Measurements from ENCODE around the gene PAK2. TPM values are rescaled to one million over a fixed set of nuclear protein-coding genes. Genes with fewer than 3 reads are reported as not detected.
"Not testable (repeated sequence)": the region's sequence is repeated elsewhere in the genome, so short reads cannot be mapped to it uniquely, and the experiment has no call there.

PAK2 gene
- total RNA-seq, 1 experiment from 2014 or later = 32.6 TPM

- Histone ChIP-seq H4K20me1 (ENCODE audit: low read length) (no peaks in the 10 kb centered on the region), H3K36me3 (ENCODE audit: low read depth, low read length) (peaks cover 34% of the 10 kb centered on the region), H3K9me3 (ENCODE audit: low read length) (no peaks in the 10 kb centered on the region), H3K4me2 (ENCODE audit: low read length) (no peak overlapping the region), H3K4me1 (ENCODE audit: insufficient read depth, low read length) (peaks cover 12% of the 10 kb centered on the region; the same call in 1 of the 2 replicates), H3K4me3 (ENCODE audit: low read length) (no peak overlapping the region), H2AFZ (ENCODE audit: low read length) (no peak overlapping the region), H3K9me2 (replicated peaks; ENCODE audit: low read length) (no peaks in the 10 kb centered on the region), H3K27ac (ENCODE audit: low read length) (no peak overlapping the region), H3F3A (ENCODE audit: low read length, unreplicated experiment) (no peaks in the 10 kb centered on the region), H3K9ac (ENCODE audit: low read length) (no peak overlapping the region), H3K79me2 (ENCODE audit: low read length) (no peaks in the 10 kb centered on the region), H3K27me3 (ENCODE audit: low read length) (no peaks in the 10 kb centered on the region)
- ChIA-PET POLR2A (ENCODE audit: unreplicated experiment) (no interaction called here), CTCF (no interaction called here)
- no peak for DNase-seq
- intact Hi-C loops (cut with micrococcal nuclease) = no loop called here
- no TSS peak for BruUV-seq (replicated peaks)
- TF ChIP-seq CTCF (conservative IDR thresholded peaks at IDR 0.05; ENCODE audit: low read depth, low read length) (no peak), EZH2 (IDR thresholded peaks at IDR 0.05; ENCODE audit: low read length, unreplicated experiment) (no peak), EZH2phosphoT487 (IDR thresholded peaks at IDR 0.05; ENCODE audit: borderline replicate concordance, low read length) (no peak)
- no peak for ATAC-seq
Observed at GRCh38 chr3:196812853-196813252, 73.2 kb downstream of the PAK2 start.

DNA sequence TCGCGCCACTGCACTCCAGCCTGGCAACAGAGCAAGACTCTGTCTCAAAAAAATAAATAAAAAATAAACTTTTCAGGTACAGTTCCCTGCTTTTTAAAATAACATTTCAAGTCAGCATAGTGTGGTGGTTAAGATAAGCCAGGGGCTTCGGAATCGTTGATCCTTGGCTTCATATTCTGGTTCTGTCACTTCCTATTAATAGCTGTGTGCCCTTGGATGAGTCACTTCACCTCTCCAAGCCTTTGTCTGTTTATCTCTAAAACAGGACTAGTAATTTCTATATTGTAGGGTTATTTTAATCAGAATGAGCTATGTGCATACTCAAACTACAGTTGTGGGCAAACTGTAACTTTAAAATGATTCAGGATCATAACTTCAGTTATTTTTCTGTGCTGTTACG is 74.2 kb downstream of the PAK2 start:
- TF ChIP-seq EZH2phosphoT487 (IDR thresholded peaks at IDR 0.05; ENCODE audit: borderline replicate concordance, low read length) (no peak), CTCF (conservative IDR thresholded peaks at IDR 0.05; ENCODE audit: low read depth, low read length) (no peak), EZH2 (IDR thresholded peaks at IDR 0.05; ENCODE audit: low read length, unreplicated experiment) (no peak)
- H3K4me1 ChIP-seq (ENCODE audit: insufficient read depth, low read length) = peaks cover 12% of the 10 kb centered on the region; the same call in 1 of the 2 replicates
- CTCF ChIA-PET = interaction anchor here (0.5 kb wide), 1 partner anchor 57 kb away, joined by 3 read pairs; no protein-coding TSS in a partner anchor
- no peak overlapping the region for H3K9ac ChIP-seq (ENCODE audit: low read length)
- intact Hi-C loops (cut with micrococcal nuclease) = no loop called here
- no peak overlapping the region for H2AFZ ChIP-seq (ENCODE audit: low read length)
- peak; percentile 35; the same call in 1 of the 2 replicates for ATAC-seq
- peaks cover 43% of the 10 kb centered on the region for H3K36me3 ChIP-seq (ENCODE audit: low read depth, low read length)
- no peaks in the 10 kb centered on the region for H3K9me3 ChIP-seq (ENCODE audit: low read length)
- no peaks in the 10 kb centered on the region for H3K79me2 ChIP-seq (ENCODE audit: low read length)
- H3K4me3 ChIP-seq (ENCODE audit: low read length) = no peak overlapping the region
- H3F3A ChIP-seq (ENCODE audit: low read length, unreplicated experiment) = no peaks in the 10 kb centered on the region
- no TSS peak for BruUV-seq (replicated peaks)
- H4K20me1 ChIP-seq (ENCODE audit: low read length) = no peaks in the 10 kb centered on the region
- DNase-seq = peak; percentile 44
- no peaks in the 10 kb centered on the region for H3K9me2 ChIP-seq (replicated peaks; ENCODE audit: low read length)
- H3K4me2 ChIP-seq (ENCODE audit: low read length) = no peak overlapping the region
- no peaks in the 10 kb centered on the region for H3K27me3 ChIP-seq (ENCODE audit: low read length)
- POLR2A ChIA-PET (ENCODE audit: unreplicated experiment) = no interaction called here
- no peak overlapping the region for H3K27ac ChIP-seq (ENCODE audit: low read length)

DNA sequence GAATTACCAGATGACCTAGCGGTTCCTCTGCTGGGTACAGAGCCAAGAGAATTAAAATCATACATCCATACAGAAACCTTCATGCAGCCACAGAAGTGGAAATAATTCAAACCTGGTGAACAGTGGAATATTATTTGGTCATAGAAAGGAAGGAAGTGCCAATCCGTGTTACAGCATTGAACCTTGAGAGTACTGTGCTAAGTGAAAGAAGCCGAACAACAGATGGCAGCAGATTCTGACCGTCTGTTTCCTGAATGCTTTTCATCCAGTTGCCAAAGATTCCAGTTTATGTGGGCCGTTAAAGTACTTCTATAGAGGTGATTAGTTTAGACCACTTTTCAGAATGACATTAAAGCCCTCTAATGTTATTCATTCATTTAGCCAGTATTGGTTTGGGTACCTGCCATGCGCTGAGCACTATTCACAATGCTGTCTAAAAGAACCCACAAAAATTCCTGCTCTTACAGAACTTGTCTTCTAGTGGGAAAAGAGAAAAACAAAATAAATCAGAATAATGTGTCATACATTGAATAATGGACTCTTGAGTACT is 82.2 kb downstream of the PAK2 start:
- Histone ChIP-seq H3K79me2 (ENCODE audit: low read length) (no peaks in the 10 kb centered on the region), H3K27me3 (ENCODE audit: low read length) (no peaks in the 10 kb centered on the region), H3K4me1 (ENCODE audit: insufficient read depth, low read length) (no peaks in the 10 kb centered on the region), H4K20me1 (ENCODE audit: low read length) (no peaks in the 10 kb centered on the region), H3K36me3 (ENCODE audit: low read depth, low read length) (peaks cover 52% of the 10 kb centered on the region), H3K9me3 (ENCODE audit: low read length) (no peaks in the 10 kb centered on the region), H3K4me3 (ENCODE audit: low read length) (no peak overlapping the region), H3K27ac (ENCODE audit: low read length) (no peak overlapping the region), H3F3A (ENCODE audit: low read length, unreplicated experiment) (no peaks in the 10 kb centered on the region), H3K4me2 (ENCODE audit: low read length) (no peak overlapping the region), H3K9me2 (replicated peaks; ENCODE audit: low read length) (no peaks in the 10 kb centered on the region), H3K9ac (ENCODE audit: low read length) (no peak overlapping the region), H2AFZ (ENCODE audit: low read length) (no peak overlapping the region)
- ATAC-seq (no peak), DNase-seq (no peak)
- ChIA-PET CTCF (no interaction called here), POLR2A (ENCODE audit: unreplicated experiment) (no interaction called here)
- intact Hi-C loops (cut with micrococcal nuclease) = no loop called here
- TF ChIP-seq EZH2phosphoT487 (IDR thresholded peaks at IDR 0.05; ENCODE audit: borderline replicate concordance, low read length) (no peak), EZH2 (IDR thresholded peaks at IDR 0.05; ENCODE audit: low read length, unreplicated experiment) (no peak), CTCF (conservative IDR thresholded peaks at IDR 0.05; ENCODE audit: low read depth, low read length) (no peak)
- no TSS peak for BruUV-seq (replicated peaks)

- intact Hi-C loops (cut with micrococcal nuclease); H3K36me3 ChIP-seq (ENCODE audit: low read depth, low read length); H3K27ac ChIP-seq (ENCODE audit: low read length); DNase-seq; H3K4me3 ChIP-seq (ENCODE audit: low read length); POLR2A ChIA-PET (ENCODE audit: unreplicated experiment); H3K9me3 ChIP-seq (ENCODE audit: low read length); H3K4me1 ChIP-seq (ENCODE audit: insufficient read depth, low read length); H2AFZ ChIP-seq (ENCODE audit: low read length); ATAC-seq; CTCF ChIA-PET; H3K4me2 ChIP-seq (ENCODE audit: low read length); H3K9me2 ChIP-seq (replicated peaks; ENCODE audit: low read length); H3K27me3 ChIP-seq (ENCODE audit: low read length); H4K20me1 ChIP-seq (ENCODE audit: low read length); H3F3A ChIP-seq (ENCODE audit: low read length, unreplicated experiment); H3K79me2 ChIP-seq (ENCODE audit: low read length); H3K9ac ChIP-seq (ENCODE audit: low read length): not testable (repeated sequence)
- BruUV-seq (replicated peaks) = TSS peak; percentile 25
Observed at GRCh38 chr3:196829651-196830050, 90.0 kb downstream of the PAK2 start.
